Epidermal melanocyte (primary cell): ENCODE data around the gene TMEM63C.

Experiments
- DNase-seq: peaks from one replicate; pipeline ENCODE4 v3.0.0; 2011; ENCODE audit warnings: low spot score; ENCODE audit not compliant: insufficient read length

Gene TMEM63C

GRCh38 chr14:77251870-77252269, 70.3 kb downstream of the TMEM63C start:
- no peak for DNase-seq

DNA sequence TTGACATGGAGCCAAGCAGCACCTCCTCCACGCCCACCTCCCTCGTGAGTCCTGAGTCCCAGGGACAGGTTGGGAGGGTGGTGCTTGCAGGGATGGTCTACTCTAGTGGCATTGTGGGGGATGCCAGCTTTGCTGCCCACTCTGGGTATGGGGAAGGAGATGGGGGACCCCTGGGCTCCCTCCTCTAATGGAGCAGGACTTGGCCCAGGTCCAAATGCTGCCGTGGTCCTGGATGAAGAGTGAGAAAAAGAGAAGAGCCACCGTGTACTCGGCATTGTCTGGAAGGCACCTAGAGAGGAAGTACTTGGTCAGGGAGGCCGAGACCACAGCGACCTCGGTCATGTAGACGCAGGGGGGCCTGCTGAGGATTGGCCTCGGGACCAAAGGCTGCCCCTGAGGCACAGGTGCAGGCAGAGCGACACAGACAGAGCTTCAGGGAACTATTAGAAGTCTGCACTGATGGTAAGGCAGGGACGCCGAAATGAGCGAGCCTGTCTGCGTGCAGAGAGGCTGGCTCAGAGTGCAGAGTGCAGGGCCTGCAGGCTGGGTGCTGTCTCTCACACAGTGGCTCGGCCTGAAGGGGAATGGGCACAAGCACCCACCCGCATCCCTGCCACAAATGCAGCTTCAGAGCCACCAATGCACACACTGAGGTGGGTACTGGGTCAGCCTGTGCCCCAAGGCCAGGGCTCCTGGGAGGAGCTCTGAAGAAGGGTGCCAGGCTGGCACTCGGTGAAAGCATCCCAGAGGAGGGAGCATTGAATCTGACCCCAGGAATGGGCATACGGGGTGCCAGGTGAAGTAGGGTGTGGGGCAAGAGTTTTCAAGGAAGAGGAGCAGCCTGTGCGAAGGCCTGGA, 72.0 kb downstream of the TMEM63C start:
- no peak for DNase-seq

DNA sequence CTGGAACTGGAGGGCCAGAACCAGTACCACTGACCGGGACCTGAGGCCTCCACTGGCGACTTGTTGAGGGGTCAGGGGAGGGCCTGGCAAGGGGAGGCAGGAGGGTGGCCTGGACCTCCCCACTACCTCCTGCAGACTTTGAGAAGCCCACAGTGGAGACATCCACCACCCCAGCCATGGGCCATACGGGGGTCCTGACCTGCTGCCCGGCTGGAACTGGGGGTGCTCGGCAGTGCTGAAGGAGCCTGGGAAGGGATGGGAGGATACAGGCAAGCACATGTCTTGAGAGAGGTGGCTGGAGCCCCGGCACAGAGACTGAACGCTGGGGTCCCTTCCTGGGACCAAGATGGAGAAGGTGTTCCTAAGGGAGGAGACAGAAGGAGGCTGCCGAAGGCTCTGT, 75.1 kb downstream of the TMEM63C start:
- no peak for DNase-seq

DNA sequence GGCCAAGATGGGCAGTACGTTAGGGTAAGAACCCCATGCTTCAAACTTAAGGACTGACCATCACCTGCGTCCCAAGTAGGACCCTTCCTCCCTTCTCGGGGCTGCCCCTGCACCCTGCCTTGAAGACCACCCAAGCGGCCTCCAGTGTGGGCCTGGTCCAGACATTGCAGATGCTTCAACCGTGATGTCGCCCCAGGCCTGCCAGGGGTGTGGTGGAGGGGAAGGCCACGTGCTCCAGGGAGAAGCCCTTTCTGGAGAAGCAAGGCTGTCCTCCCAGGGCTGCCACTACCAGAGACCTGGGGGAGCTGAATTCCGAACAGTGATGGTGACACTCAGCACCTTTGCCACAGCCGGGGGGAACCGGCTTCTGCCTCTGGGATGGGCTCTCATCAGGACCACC, 76.1 kb downstream of the TMEM63C start:
- no peak for DNase-seq

GRCh38 chr14:77258566-77258965, 77.0 kb downstream of the TMEM63C start:
- DNase-seq: no peak

GRCh38 chr14:77259025-77259715, 77.6 kb downstream of the TMEM63C start:
- no peak for DNase-seq

- no peak for DNase-seq
Measured at GRCh38 chr14:77260199-77260598, 78.6 kb downstream of the TMEM63C start.

- no peak for DNase-seq
Measured at GRCh38 chr14:77260631-77261030, 79.0 kb downstream of the TMEM63C start.

GRCh38 chr14:77264466-77265186, 83.0 kb downstream of the TMEM63C start:
- no peak for DNase-seq

- DNase-seq: no peak
Measured at GRCh38 chr14:77265187-77265515, 83.6 kb downstream of the TMEM63C start.

DNA sequence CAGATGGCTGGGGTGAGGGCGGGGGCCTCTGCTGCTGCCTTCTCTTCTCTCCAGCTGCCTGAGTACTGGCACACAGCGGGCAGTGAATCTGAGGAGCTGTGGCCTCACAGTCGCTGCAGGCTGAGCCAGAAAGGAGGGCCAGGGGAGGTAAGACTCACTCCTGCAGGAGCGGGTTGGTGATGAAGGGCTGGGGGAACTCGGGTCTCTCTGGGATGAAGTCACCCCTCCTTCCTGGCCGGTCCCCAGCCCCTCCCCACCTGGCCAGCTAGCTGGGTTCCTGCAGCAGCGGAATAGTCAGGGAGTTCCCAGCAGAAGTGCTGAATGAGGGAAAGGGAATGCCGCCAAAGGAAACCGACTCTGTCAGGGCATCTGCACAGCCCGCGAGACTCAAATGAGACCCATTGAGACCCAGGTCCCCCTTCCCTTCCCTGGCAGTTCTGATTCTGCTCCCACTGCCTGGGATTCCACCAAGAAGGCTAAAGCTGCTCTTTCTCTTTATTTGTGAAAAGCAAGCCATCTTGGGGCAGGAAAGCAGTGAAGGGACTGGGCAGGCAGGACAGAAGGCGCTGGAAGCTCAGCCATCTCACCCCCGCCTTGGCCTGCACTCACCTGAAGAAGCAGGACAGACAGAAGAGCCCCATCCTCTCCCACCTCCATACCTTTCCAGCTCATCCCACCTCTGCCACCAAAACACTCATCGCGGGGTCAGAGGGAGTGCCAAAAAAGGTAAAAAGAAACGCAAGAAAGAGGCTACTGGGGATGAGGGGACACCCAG, 84.2 kb downstream of the TMEM63C start:
- no peak for DNase-seq

GRCh38 chr14:77266336-77266735, 84.7 kb downstream of the TMEM63C start:
- no peak for DNase-seq

DNA sequence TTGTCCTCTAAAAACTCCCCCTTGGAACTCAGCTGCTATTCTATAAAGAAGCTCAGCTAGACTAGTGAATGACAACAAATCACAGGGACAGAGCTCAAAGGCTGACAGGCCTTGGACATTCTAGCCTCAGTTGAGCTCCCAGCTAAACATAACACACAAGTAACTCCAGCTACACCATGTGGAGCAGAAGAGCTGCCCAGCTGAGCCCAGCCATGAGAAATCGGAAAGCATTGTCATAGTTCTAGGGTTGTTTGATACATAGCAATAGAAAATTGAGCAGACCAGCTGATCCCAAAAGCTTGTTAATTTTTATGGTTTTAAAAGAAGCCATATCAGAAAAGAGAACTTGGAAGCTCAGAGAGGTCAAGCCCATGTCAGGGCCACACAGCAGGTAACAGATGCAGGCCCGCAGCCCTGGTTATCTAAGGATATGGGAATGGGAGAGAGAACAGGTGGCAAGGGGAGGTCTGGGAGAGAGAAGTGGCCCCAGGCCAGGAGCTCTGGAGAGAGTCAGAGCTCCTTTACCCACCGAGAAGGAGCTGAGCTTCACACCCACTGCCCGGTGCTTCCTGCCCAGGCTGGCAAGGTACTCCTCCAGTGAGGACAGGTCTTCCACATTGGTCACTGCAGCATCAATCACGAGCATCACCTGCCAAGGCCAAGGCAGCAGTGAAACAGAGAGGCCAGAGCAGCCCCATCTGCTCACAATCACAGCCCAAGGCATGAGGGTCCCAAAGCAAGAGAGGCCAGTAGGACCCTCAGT, 86.5 kb downstream of the TMEM63C start:
- no peak for DNase-seq

DNA sequence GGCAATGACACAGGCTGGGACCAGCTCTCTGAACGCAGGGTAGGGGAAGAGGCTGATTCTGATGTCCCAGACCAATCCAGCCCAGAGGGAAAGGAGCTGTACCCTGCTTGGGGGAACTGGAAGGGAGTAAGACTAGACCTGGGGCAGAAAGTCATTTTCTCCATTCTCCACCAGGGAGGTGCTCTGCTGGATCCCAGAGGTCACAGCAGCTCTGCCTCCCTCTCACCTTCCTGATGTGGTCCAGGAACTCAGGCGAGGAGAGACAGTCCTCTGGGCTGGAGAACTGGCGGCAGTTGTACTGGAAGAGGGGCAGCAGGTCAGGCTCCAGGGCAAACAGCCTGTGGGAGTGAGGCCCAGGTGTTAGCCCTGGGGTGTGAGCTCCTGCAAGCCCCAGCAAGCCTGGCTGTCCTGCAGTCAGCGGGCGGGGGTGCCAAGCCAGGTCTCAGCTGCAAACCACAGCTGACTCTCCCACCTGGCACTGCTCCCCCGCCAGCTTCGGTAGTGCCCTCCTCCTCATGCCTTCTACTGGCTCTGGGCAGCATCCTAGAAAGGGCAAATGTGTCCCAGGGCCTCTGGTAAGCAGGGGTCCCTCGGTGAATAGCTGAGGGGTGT, 87.5 kb downstream of the TMEM63C start:
- DNase-seq: no peak

- no peak for DNase-seq
Measured at GRCh38 chr14:77270361-77271112, 88.9 kb downstream of the TMEM63C start.

GRCh38 chr14:77271113-77271710, 89.6 kb downstream of the TMEM63C start, which contains the start of gene NGB:
Gene NGB (minus strand): TSS chr14:77271206. CDS start chr14:77270937, 269 bp downstream.
- DNase-seq: no peak

DNA sequence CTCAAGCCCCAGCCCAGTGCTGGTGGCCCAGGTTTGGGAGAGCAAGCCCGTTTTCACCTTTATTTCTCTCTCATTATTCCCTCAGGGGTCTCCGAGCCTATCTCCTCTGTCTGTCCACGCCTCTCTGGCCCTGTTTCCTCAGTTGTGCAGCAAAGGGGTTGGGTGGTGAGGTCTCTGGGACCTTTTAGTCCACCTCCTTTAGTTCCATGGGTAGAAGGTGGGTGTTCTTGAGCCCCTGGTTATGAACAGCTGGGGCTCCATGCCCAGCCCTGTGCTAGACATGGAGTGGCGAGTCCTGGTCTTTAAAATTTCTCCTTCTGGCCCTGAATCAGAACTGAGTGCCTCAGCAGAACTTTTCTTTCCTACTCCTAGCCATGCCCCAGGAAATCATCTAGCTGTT, 90.7 kb downstream of the TMEM63C start:
- no peak for DNase-seq

DNA sequence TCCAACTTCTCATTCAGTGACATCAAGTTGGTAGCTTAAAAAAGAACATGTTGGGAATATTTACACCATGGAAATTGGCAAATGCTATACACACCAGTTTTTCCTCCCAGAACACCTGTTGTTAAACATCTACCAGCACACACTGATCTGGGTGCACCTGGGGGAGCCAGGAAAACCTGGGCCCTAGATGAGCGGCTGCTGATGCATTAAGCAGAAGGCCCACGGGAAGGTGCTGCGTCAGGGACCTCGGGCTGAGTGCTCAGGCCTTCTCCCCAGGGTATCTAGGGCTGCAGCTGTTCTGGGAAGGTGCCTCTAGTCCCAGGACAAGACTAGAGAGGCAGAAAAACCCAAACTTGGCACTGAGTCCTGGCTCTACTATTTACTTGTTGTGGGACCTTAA, 92.2 kb downstream of the TMEM63C start:
- DNase-seq: no peak

GRCh38 chr14:77275041-77275580, 93.5 kb downstream of the TMEM63C start:
- DNase-seq: no peak
